ENCODE results near the gene CD200R1L. TPM values are rescaled to one million over a fixed set of nuclear protein-coding genes. Genes with fewer than 3 reads are reported as not detected.

CD200R1L gene
- polyA plus RNA-seq, 1 experiment = not detected

DNA sequence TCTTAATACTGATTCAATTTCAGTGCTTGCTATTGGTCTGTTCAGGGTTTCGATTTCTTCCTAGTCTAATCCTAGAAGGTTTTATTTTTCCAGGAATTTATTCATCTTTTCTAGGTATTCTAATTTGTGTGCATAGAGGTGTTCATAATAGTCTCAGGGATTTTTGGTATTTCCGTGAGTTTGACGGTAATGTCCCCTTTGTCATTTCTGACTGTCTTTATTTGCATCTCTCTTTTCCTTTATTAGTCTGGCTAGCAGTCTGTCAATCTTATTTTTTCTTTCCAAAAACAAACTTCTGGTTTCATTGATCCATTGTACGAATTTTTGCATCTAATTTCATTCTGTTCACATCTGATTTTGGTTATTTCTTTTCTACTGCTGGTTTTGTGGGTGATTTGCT is 35.2 kb upstream of the CD200R1L start:
- TF ChIP-seq, protein P1, sequence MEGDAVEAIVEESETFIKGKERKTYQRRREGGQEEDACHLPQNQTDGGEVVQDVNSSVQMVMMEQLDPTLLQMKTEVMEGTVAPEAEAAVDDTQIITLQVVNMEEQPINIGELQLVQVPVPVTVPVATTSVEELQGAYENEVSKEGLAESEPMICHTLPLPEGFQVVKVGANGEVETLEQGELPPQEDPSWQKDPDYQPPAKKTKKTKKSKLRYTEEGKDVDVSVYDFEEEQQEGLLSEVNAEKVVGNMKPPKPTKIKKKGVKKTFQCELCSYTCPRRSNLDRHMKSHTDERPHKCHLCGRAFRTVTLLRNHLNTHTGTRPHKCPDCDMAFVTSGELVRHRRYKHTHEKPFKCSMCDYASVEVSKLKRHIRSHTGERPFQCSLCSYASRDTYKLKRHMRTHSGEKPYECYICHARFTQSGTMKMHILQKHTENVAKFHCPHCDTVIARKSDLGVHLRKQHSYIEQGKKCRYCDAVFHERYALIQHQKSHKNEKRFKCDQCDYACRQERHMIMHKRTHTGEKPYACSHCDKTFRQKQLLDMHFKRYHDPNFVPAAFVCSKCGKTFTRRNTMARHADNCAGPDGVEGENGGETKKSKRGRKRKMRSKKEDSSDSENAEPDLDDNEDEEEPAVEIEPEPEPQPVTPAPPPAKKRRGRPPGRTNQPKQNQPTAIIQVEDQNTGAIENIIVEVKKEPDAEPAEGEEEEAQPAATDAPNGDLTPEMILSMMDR (IDR thresholded peaks at IDR 0.05; ENCODE audit: insufficient read depth, low read depth, low read length) = no peak
- H3K36me3 ChIP-seq (ENCODE audit: control insufficient read depth, insufficient read depth, low read length) = no peaks in the 10 kb centered on the region
- no peak for DNase-seq (ENCODE audit: low read depth)
- peaks cover 4% of the 10 kb centered on the region; the same call in 1 of the 2 replicates for H3K27me3 ChIP-seq (ENCODE audit: control insufficient read depth, insufficient read depth, low read length)
- no peak overlapping the region for H3K4me3 ChIP-seq (ENCODE audit: low read depth, low read length)
- POLR2A ChIA-PET = no interaction called here
- CTCF ChIA-PET = no interaction called here

- H3K36me3 ChIP-seq (ENCODE audit: control insufficient read depth, insufficient read depth, low read length) = no peaks in the 10 kb centered on the region
- no peak overlapping the region for H3K4me3 ChIP-seq (ENCODE audit: low read depth, low read length)
- POLR2A ChIA-PET = no interaction called here
- CTCF ChIA-PET = no interaction called here
- peaks cover 2% of the 10 kb centered on the region; the same call in 1 of the 2 replicates for H3K27me3 ChIP-seq (ENCODE audit: control insufficient read depth, insufficient read depth, low read length)
- TF ChIP-seq, protein P1 (IDR thresholded peaks at IDR 0.05; ENCODE audit: insufficient read depth, low read depth, low read length) = no peak
- no peak for DNase-seq (ENCODE audit: low read depth)
Measured at GRCh38 chr3:112875561-112875960, 28.9 kb upstream of the CD200R1L start.

DNA sequence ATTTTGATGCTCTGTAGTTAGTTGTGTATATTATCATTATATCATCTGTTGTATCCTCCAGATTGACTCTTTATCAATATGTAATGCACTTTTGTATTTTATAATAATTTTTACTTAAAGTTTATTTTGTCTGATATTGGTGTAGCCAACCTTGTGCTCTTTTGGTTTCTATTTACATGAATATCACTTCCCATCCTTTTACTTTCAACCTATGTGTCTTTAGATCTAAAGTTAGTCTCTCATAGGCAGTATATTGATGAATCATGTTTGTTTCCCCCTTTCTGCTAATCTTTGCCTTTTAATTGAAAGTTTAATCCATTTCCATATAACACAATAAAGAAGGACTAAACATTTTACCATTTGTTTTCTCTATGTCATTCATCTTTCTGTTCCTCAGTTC is 28.1 kb upstream of the CD200R1L start:
- CTCF ChIA-PET = no interaction called here
- POLR2A ChIA-PET = no interaction called here
- Histone ChIP-seq H3K27me3 (ENCODE audit: control insufficient read depth, insufficient read depth, low read length) (no peaks in the 10 kb centered on the region), H3K36me3 (ENCODE audit: control insufficient read depth, insufficient read depth, low read length) (no peaks in the 10 kb centered on the region), H3K4me3 (ENCODE audit: low read depth, low read length) (no peak overlapping the region)
- TF ChIP-seq, protein P1 (IDR thresholded peaks at IDR 0.05; ENCODE audit: insufficient read depth, low read depth, low read length) = no peak
- DNase-seq (ENCODE audit: low read depth) = no peak

DNA sequence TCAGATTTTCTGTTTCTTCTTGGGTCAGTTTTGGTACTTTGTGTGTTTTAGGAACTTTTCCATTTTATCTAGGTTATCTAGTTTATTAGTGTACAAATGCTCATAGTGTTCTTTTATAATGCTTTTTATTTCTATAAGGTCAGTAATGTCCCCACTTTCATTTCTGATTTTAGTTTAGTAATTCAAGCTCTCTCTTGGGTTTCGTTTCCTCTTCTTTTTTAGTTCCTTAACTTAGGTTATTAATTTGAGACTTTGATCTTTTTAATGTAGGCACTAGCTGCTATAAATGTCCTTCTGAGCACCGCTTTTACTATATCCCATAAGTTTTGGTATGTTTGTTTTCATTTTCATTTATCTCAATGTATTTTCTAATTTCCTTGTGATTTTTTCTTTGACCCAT is 27.0 kb upstream of the CD200R1L start:
- Histone ChIP-seq H3K4me3 (ENCODE audit: low read depth, low read length) (no peak overlapping the region), H3K36me3 (ENCODE audit: control insufficient read depth, insufficient read depth, low read length) (no peaks in the 10 kb centered on the region), H3K27me3 (ENCODE audit: control insufficient read depth, insufficient read depth, low read length) (no peaks in the 10 kb centered on the region)
- no peak for DNase-seq (ENCODE audit: low read depth)
- ChIA-PET POLR2A (no interaction called here), CTCF (no interaction called here)
- TF ChIP-seq, protein P1 (IDR thresholded peaks at IDR 0.05; ENCODE audit: insufficient read depth, low read depth, low read length) = no peak

GRCh38 chr3:112871735-112872134 is 25.1 kb upstream of the CD200R1L start:
- ChIA-PET POLR2A (no interaction called here), CTCF (no interaction called here)
- H3K4me3 ChIP-seq (ENCODE audit: low read depth, low read length) = no peak overlapping the region
- TF ChIP-seq, protein P1 (IDR thresholded peaks at IDR 0.05; ENCODE audit: insufficient read depth, low read depth, low read length) = no peak
- DNase-seq (ENCODE audit: low read depth) = no peak
- H3K36me3 ChIP-seq (ENCODE audit: control insufficient read depth, insufficient read depth, low read length) = no peaks in the 10 kb centered on the region
- H3K27me3 ChIP-seq (ENCODE audit: control insufficient read depth, insufficient read depth, low read length) = no peaks in the 10 kb centered on the region

Data from BJ (cell line).